ENCODE measurements around the gene ZNF814.

ZNF814 gene

DNA sequence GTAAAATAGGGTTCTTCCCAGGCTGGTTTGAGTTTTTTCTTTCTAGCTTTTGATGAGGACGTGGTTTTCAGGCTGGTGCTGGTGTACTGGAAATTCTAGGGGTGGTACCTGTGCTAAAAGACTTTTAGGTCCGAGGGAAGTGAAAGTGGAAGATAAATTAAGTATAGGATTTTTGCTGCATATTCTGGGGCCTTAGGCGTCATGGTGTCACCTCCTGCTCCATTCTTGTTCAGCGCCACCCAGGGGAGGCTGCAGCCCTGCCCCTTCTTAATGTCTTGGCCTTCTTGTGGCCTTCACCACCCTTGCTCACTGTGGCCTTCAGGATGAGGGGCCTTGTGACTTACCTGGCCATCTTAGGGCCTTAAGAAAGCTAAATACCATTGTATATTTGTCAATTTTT, 86.6 kb downstream of the ZNF814 start:
- 91% methylated on average over 4 of the region's 4 CpGs for WGBS (ENCODE audit: insufficient coverage)
- DNase-seq: no peak
- Histone ChIP-seq H3K27ac (ENCODE audit: insufficient read depth in 1 of 2, low read depth in 1 of 2, low read length in 2 of 2, poor library complexity in 1 of 2, severe bottlenecking in 2 of 2) (no peak overlapping the region), H3K4me3 (ENCODE audit: control insufficient read depth in 1 of 7, extremely low read depth in 1 of 7, insufficient read depth in 4 of 7, low read depth in 2 of 7, low read length in 6 of 7) (no peak overlapping the region), H3K27me3 (replicated peaks in 2 of 5; ENCODE audit: control insufficient read depth in 4 of 5, insufficient read depth in 5 of 5, low read length in 4 of 5) (no peaks in the 10 kb centered on the region), H3K4me1 (ENCODE audit: control extremely low read depth in 1 of 4, control insufficient read depth in 4 of 4, insufficient read depth in 4 of 4, low read length in 3 of 4) (peaks cover 11 to 28% (median 17%) of the 10 kb centered on the region in 4 experiments), H3K9me3 (ENCODE audit: control extremely low read depth in 1 of 5, control insufficient read depth in 4 of 5, insufficient read depth in 2 of 5, low read depth in 1 of 5, low read length in 4 of 5) (no peaks in the 10 kb centered on the region), H3K36me3 (ENCODE audit: control insufficient read depth in 4 of 4, insufficient read depth in 4 of 4, low read length in 3 of 4) (peaks cover 0 to 12% (median 0%) of the 10 kb centered on the region in 4 experiments)
- POLR2A ChIA-PET: no interaction called here
- CTCF ChIA-PET: no interaction called here

- POLR2A ChIA-PET: no interaction called here
Observed at GRCh38 chr19:57800696-57801095, 88.1 kb downstream of the ZNF814 start.

More at GRCh38 chr19:57800696-57801095, 88.1 kb downstream of the ZNF814 start:
- Histone ChIP-seq H3K9me3 (ENCODE audit: control extremely low read depth in 1 of 5, control insufficient read depth in 4 of 5, insufficient read depth in 2 of 5, low read depth in 1 of 5, low read length in 4 of 5) (no peaks in the 10 kb centered on the region), H3K4me1 (ENCODE audit: control extremely low read depth in 1 of 4, control insufficient read depth in 4 of 4, insufficient read depth in 4 of 4, low read length in 3 of 4) (peaks cover 11 to 28% (median 17%) of the 10 kb centered on the region in 4 experiments), H3K27ac (ENCODE audit: insufficient read depth in 1 of 2, low read depth in 1 of 2, low read length in 2 of 2, poor library complexity in 1 of 2, severe bottlenecking in 2 of 2) (no peak overlapping the region), H3K27me3 (replicated peaks in 2 of 5; ENCODE audit: control insufficient read depth in 4 of 5, insufficient read depth in 5 of 5, low read length in 4 of 5) (no peaks in the 10 kb centered on the region), H3K4me3 (ENCODE audit: control insufficient read depth in 1 of 7, extremely low read depth in 1 of 7, insufficient read depth in 4 of 7, low read depth in 2 of 7, low read length in 6 of 7) (no peak overlapping the region), H3K36me3 (ENCODE audit: control insufficient read depth in 4 of 4, insufficient read depth in 4 of 4, low read length in 3 of 4) (peaks cover 5 to 16% (median 8%) of the 10 kb centered on the region in 4 experiments)
- CTCF ChIA-PET: interaction anchor here (0.8 to 1.8 kb wide), 5 partner anchors 11 to 21 kb away, joined by 3 to 5 read pairs (median 4); partner anchors contain the start of gene ZNF552
- WGBS (ENCODE audit: insufficient coverage): 98% methylated on average over 4 of the region's 5 CpGs
- no peak for DNase-seq
